H9 (cell line): ENCODE measurements around the gene PTPRN2. TPM values are rescaled to one million over a fixed set of nuclear protein-coding genes. Genes with fewer than 3 reads are reported as not detected.

Experiments used
- DNase-seq: peaks from one replicate; pipeline ENCODE4 v3.0.0-alpha.2; 2017
- H2AFZ ChIP-seq: one replicate; pipeline ENCODE4 v1.6.1; 2013; ENCODE audit warnings: mild to moderate bottlenecking, low read length, control low read depth, moderate library complexity
- H2AK5ac ChIP-seq: 2 replicates; pipeline ENCODE4 v1.6.1; 2013; ENCODE audit warnings: low read length, control low read depth, mixed read lengths; ENCODE audit not compliant: insufficient read length
- H2BK120ac ChIP-seq: one replicate; pipeline ENCODE4 v1.6.1; 2013; ENCODE audit warnings: low read depth, mild to moderate bottlenecking, low read length, control low read depth, inconsistent platforms; ENCODE audit not compliant: poor library complexity, severe bottlenecking
- H2BK12ac ChIP-seq: 2 replicates; pipeline ENCODE4 v1.6.1; 2013; ENCODE audit warnings: low read length, control low read depth, mixed read lengths, low read depth; ENCODE audit not compliant: insufficient read length
- H2BK15ac ChIP-seq: 2 replicates; pipeline ENCODE4 v1.6.1; 2013; ENCODE audit warnings: low read depth, low read length, control low read depth
- H2BK20ac ChIP-seq: one replicate; pipeline ENCODE4 v1.6.1; 2013; ENCODE audit warnings: low read depth, mild to moderate bottlenecking, low read length, control low read depth, inconsistent platforms; ENCODE audit not compliant: poor library complexity, severe bottlenecking
- H2BK5ac ChIP-seq: 2 replicates; pipeline ENCODE4 v1.6.1; 2013; ENCODE audit warnings: low read length, control low read depth, mixed read lengths; ENCODE audit not compliant: insufficient read length
- H3K14ac ChIP-seq: 2 replicates; pipeline ENCODE4 v1.6.1; 2013; ENCODE audit warnings: low read length, control low read depth; ENCODE audit not compliant: insufficient read depth
- H3K18ac ChIP-seq: 2 replicates; pipeline ENCODE4 v1.6.1; 2013; ENCODE audit warnings: low read depth, mild to moderate bottlenecking, mixed read lengths, low read length, control low read depth; ENCODE audit not compliant: insufficient read length
- H3K23ac ChIP-seq: 2 replicates; pipeline ENCODE4 v1.6.1; 2013; ENCODE audit warnings: low read length, control low read depth, mixed read lengths, low read depth; ENCODE audit not compliant: insufficient read length
- H3K23me2 ChIP-seq: 2 replicates; pipeline ENCODE4 v1.6.1; 2013; ENCODE audit warnings: low read depth, mild to moderate bottlenecking, mixed read lengths, low read length, control low read depth; ENCODE audit not compliant: insufficient read length, poor library complexity, severe bottlenecking
- H3K27ac ChIP-seq: 2 replicates; pipeline ENCODE4 v1.5.1; 2013; ENCODE audit warnings: low read length, control low read depth, mixed read lengths, low read depth; ENCODE audit not compliant: insufficient read length
- H3K27me3 ChIP-seq: 2 replicates; pipeline ENCODE4 v1.6.1; 2013; ENCODE audit warnings: low read length, control low read depth, inconsistent platforms; ENCODE audit not compliant: insufficient read depth
- H3K4ac ChIP-seq: 2 replicates; pipeline ENCODE4 v1.6.1; 2013; ENCODE audit warnings: low read depth, mild to moderate bottlenecking, control low read depth, inconsistent platforms, low read length, moderate library complexity
- H3K4me1 ChIP-seq: 2 replicates; pipeline ENCODE4 v1.6.1; 2013; ENCODE audit warnings: low read length, control low read depth, inconsistent platforms; ENCODE audit not compliant: insufficient read depth
- H3K4me2 ChIP-seq: 2 replicates; pipeline ENCODE4 v1.6.1; 2013; ENCODE audit warnings: low read length, control low read depth, mixed read lengths; ENCODE audit not compliant: insufficient read length, insufficient read depth
- H3K56ac ChIP-seq: 2 replicates; pipeline ENCODE4 v1.6.1; 2013; ENCODE audit warnings: low read depth, mild to moderate bottlenecking, mixed read lengths, low read length, control low read depth; ENCODE audit not compliant: insufficient read length
- H3K79me1 ChIP-seq: 2 replicates; pipeline ENCODE4 v1.6.1; 2013; ENCODE audit warnings: low read depth, mild to moderate bottlenecking, moderate library complexity, low read length, control low read depth, inconsistent platforms; ENCODE audit not compliant: insufficient read depth, poor library complexity, severe bottlenecking
- H3K79me2 ChIP-seq: 2 replicates; pipeline ENCODE4 v1.6.1; 2013; ENCODE audit warnings: low read length, control low read depth, inconsistent platforms; ENCODE audit not compliant: insufficient read depth
- H3K9ac ChIP-seq: 2 replicates; pipeline ENCODE4 v1.6.1; 2013; ENCODE audit warnings: low read length, control low read depth, mixed read lengths; ENCODE audit not compliant: insufficient read length; ENCODE audit errors: extremely low read depth
- H3K9me3 ChIP-seq: one replicate; pipeline ENCODE4 v1.6.1; 2013; ENCODE audit warnings: low read depth, low read length, inconsistent platforms; ENCODE audit not compliant: control insufficient read depth
- H3T11ph ChIP-seq: one replicate; pipeline ENCODE4 v1.6.1; 2013; ENCODE audit warnings: mild to moderate bottlenecking, low read length, control low read depth, inconsistent platforms
- H4K20me1 ChIP-seq: one replicate; pipeline ENCODE4 v1.6.1; 2013; ENCODE audit not compliant: control insufficient read depth, insufficient read length, insufficient read depth
- H4K5ac ChIP-seq: 2 replicates; pipeline ENCODE4 v1.6.1; 2013; ENCODE audit warnings: low read depth, mild to moderate bottlenecking, mixed read lengths, low read length, control low read depth; ENCODE audit not compliant: insufficient read length
- H4K8ac ChIP-seq: replicated peaks from 2 replicates; pipeline ENCODE4 v1.6.1; 2013; ENCODE audit warnings: low read length, control low read depth, mixed read lengths, low read depth; ENCODE audit not compliant: insufficient read length
- H4K91ac ChIP-seq: 2 replicates; pipeline ENCODE4 v1.6.1; 2013; ENCODE audit warnings: low read depth, mild to moderate bottlenecking, moderate library complexity, mixed read lengths, low read length, control low read depth; ENCODE audit not compliant: insufficient read length
- H3K27ac Mint-ChIP-seq, 3 experiments: 2 replicates in 2 of 3; 3 replicates in 1 of 3; pipeline ENCODE4 v1.8.0; 2020 to 2021; ENCODE audit warnings: mixed read lengths in 3 of 3, mild to moderate bottlenecking in 1 of 3, moderate library complexity in 1 of 3
- H3K27me3 Mint-ChIP-seq: 2 replicates; pipeline ENCODE4 v1.8.0; 2021; ENCODE audit warnings: low read depth, mild to moderate bottlenecking, moderate library complexity, mixed read lengths
- H3K36me3 Mint-ChIP-seq, 3 experiments: 2 replicates in 2 of 3; 3 replicates in 1 of 3; pipeline ENCODE4 v1.8.0; 2020 to 2021; ENCODE audit warnings: low read depth in 3 of 3, mixed read lengths in 3 of 3; ENCODE audit not compliant: insufficient read depth in 1 of 3
- H3K4me1 Mint-ChIP-seq, 2 experiments: 2 replicates each; pipeline ENCODE4 v1.8.0; 2020; ENCODE audit warnings: mixed read lengths in 2 of 2
- H3K4me3 Mint-ChIP-seq, 2 experiments: 2 replicates in 1 of 2; 3 replicates in 1 of 2; pipeline ENCODE4 v1.8.0; 2020 to 2021; ENCODE audit warnings: mild to moderate bottlenecking in 2 of 2, mixed read lengths in 2 of 2, moderate library complexity in 1 of 2
- H3K9me3 Mint-ChIP-seq, 2 experiments: 2 replicates in 1 of 2; 3 replicates in 1 of 2; pipeline ENCODE4 v1.8.0; 2020; ENCODE audit warnings: mild to moderate bottlenecking in 2 of 2, mixed read lengths in 2 of 2, moderate library complexity in 1 of 2
- WGBS: extraction: QIAGEN DNeasy Blood & Tissue Kit; methylation state at CpG from one replicate; pipeline ENCODE4 v1.1.7; 2013; ENCODE audit warnings: missing lambda C conversion rate, low lambda C conversion rate, mixed read lengths; ENCODE audit not compliant: insufficient read length; ENCODE audit errors: extremely low coverage; 5-methylcytosine and 5-hydroxymethylcytosine counted together
- total RNA-seq: library from RNA; stranded (reverse); gene quantifications from 2 replicates; pipeline ENCODE4 v1.2.1, GENCODE V29; 2021
- TF ChIP-seq, protein P1 (sequence below): fragments of 200-600 bp; sonication (generic); conservative IDR thresholded peaks from 3 replicates; pipeline ENCODE4 v1.8.0; 2021; ENCODE audit warnings: antibody characterized with exemption, mild to moderate bottlenecking

The PTPRN2 gene
- total RNA-seq, 1 experiment from 2014 or later: 5.2 TPM

DNA sequence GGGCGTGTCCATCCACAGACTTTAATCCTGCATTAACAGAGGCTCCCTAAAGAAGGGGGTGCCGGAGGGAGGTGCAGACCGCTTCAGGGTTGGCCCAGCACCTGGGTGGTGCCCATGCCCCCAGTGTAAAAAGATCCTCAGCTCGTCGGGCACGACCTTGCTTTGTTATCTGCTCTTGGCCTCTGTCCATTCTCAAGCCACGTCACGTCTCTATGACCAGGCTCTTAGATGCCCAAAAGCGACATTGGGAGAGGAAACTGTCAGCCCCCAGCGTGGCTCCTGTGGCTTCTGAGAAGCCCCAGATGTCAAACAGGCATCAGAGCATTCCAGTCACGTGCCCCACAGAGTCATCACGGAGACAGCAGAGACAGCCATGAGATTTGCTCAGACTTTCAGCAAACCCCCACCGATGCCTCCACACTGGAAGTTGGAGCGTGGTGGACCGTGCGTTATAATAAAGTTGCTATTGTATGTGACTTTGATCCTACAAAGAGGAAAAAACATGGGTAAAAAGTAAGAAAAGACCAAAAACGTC is 55.5 kb downstream of the PTPRN2 start:
- H3K56ac ChIP-seq: no peak overlapping the region
- no peak overlapping the region for H2BK12ac ChIP-seq
- DNase-seq: no peak
- no peaks in the 10 kb centered on the region; the same call in 1 of the 2 replicates for H3K27me3 ChIP-seq
- H2BK20ac ChIP-seq: no peak overlapping the region
- no peak overlapping the region for H2BK120ac ChIP-seq
- H2BK15ac ChIP-seq: no peak overlapping the region
- Mint-ChIP-seq H3K4me1 (peaks cover 12 to 17% of the 10 kb centered on the region in 2 experiments), H3K27me3 (peaks cover 4% of the 10 kb centered on the region), H3K27ac (peak overlapping the region in 1 of 3 experiments; percentile 67; a peak in 1 of 7 replicates), H3K9me3 (peaks cover 6 to 7% of the 10 kb centered on the region in 2 experiments; a peak in 3 of 5 replicates), H3K4me3 (no peak overlapping the region), H3K36me3 (peaks cover 0 to 12% (median 5%) of the 10 kb centered on the region in 3 experiments; a peak in 5 of 7 replicates)
- H4K20me1 ChIP-seq: no peaks in the 10 kb centered on the region
- H2AFZ ChIP-seq: no peak overlapping the region
- H3K79me2 ChIP-seq: no peaks in the 10 kb centered on the region
- no peak overlapping the region for H3K23ac ChIP-seq
- no peak overlapping the region for H3K27ac ChIP-seq
- H3K4ac ChIP-seq: no peak overlapping the region
- H3K79me1 ChIP-seq: no peaks in the 10 kb centered on the region
- TF ChIP-seq, protein P1, sequence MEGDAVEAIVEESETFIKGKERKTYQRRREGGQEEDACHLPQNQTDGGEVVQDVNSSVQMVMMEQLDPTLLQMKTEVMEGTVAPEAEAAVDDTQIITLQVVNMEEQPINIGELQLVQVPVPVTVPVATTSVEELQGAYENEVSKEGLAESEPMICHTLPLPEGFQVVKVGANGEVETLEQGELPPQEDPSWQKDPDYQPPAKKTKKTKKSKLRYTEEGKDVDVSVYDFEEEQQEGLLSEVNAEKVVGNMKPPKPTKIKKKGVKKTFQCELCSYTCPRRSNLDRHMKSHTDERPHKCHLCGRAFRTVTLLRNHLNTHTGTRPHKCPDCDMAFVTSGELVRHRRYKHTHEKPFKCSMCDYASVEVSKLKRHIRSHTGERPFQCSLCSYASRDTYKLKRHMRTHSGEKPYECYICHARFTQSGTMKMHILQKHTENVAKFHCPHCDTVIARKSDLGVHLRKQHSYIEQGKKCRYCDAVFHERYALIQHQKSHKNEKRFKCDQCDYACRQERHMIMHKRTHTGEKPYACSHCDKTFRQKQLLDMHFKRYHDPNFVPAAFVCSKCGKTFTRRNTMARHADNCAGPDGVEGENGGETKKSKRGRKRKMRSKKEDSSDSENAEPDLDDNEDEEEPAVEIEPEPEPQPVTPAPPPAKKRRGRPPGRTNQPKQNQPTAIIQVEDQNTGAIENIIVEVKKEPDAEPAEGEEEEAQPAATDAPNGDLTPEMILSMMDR: no peak
- no peak overlapping the region for H3K18ac ChIP-seq
- no peak overlapping the region for H3K4me2 ChIP-seq
- H4K8ac ChIP-seq: no peak overlapping the region
- 0 out of 2 replicates have a peak, but pooled peaks cover 2% of the 10 kb centered on the region for H3K4me1 ChIP-seq
- no peak overlapping the region for H2AK5ac ChIP-seq
- H4K91ac ChIP-seq: no peak overlapping the region
- WGBS: no CpG with 5 or more reads among the region's 17 CpGs
- H3K14ac ChIP-seq: no peak overlapping the region
- H3T11ph ChIP-seq: no peak overlapping the region
- H3K9me3 ChIP-seq: no peaks in the 10 kb centered on the region
- H2BK5ac ChIP-seq: no peak overlapping the region
- no peak overlapping the region for H4K5ac ChIP-seq
- H3K23me2 ChIP-seq: no peaks in the 10 kb centered on the region
- H3K9ac ChIP-seq: no peak overlapping the region
